ENCODE data around the gene TAGLN.

The TAGLN gene

GRCh38 chr11:117217141-117218084 is 18.2 kb downstream of the TAGLN start:
- TF ChIP-seq GLIS3 (CRISPR knock-in tag; IDR thresholded peaks at IDR 0.05): no peak
- no peak for TF ChIP-seq CSDC2 (CRISPR knock-in tag; IDR thresholded peaks at IDR 0.05)
- TF ChIP-seq, protein P1, sequence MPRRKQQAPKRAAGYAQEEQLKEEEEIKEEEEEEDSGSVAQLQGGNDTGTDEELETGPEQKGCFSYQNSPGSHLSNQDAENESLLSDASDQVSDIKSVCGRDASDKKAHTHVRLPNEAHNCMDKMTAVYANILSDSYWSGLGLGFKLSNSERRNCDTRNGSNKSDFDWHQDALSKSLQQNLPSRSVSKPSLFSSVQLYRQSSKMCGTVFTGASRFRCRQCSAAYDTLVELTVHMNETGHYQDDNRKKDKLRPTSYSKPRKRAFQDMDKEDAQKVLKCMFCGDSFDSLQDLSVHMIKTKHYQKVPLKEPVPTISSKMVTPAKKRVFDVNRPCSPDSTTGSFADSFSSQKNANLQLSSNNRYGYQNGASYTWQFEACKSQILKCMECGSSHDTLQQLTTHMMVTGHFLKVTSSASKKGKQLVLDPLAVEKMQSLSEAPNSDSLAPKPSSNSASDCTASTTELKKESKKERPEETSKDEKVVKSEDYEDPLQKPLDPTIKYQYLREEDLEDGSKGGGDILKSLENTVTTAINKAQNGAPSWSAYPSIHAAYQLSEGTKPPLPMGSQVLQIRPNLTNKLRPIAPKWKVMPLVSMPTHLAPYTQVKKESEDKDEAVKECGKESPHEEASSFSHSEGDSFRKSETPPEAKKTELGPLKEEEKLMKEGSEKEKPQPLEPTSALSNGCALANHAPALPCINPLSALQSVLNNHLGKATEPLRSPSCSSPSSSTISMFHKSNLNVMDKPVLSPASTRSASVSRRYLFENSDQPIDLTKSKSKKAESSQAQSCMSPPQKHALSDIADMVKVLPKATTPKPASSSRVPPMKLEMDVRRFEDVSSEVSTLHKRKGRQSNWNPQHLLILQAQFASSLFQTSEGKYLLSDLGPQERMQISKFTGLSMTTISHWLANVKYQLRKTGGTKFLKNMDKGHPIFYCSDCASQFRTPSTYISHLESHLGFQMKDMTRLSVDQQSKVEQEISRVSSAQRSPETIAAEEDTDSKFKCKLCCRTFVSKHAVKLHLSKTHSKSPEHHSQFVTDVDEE (CRISPR knock-in tag; IDR thresholded peaks at IDR 0.05): no peak
- no peak for TF ChIP-seq ZC3H10 (CRISPR knock-in tag; IDR thresholded peaks at IDR 0.05)
- TF ChIP-seq ZNF70 (CRISPR knock-in tag; IDR thresholded peaks at IDR 0.05): no peak
- TF ChIP-seq ESRRG (CRISPR knock-in tag; IDR thresholded peaks at IDR 0.05): no peak
- no peak for TF ChIP-seq CSRNP3 (CRISPR knock-in tag; IDR thresholded peaks at IDR 0.05)
- TF ChIP-seq ARNTL (CRISPR knock-in tag; IDR thresholded peaks at IDR 0.05; ENCODE audit: borderline replicate concordance, low read depth): no peak
- TF ChIP-seq PPARA (CRISPR knock-in tag; IDR thresholded peaks at IDR 0.05; ENCODE audit: borderline replicate concordance): no peak
- no peak for TF ChIP-seq POU6F1 (CRISPR knock-in tag; IDR thresholded peaks at IDR 0.05; ENCODE audit: borderline replicate concordance, low read depth)
- no peak for TF ChIP-seq TOX (CRISPR knock-in tag; IDR thresholded peaks at IDR 0.05; ENCODE audit: borderline replicate concordance)
- no peak for TF ChIP-seq ISL1 (CRISPR knock-in tag; IDR thresholded peaks at IDR 0.05)
- no peak for TF ChIP-seq OSR1 (CRISPR knock-in tag; IDR thresholded peaks at IDR 0.05)
- TF ChIP-seq, protein P2, sequence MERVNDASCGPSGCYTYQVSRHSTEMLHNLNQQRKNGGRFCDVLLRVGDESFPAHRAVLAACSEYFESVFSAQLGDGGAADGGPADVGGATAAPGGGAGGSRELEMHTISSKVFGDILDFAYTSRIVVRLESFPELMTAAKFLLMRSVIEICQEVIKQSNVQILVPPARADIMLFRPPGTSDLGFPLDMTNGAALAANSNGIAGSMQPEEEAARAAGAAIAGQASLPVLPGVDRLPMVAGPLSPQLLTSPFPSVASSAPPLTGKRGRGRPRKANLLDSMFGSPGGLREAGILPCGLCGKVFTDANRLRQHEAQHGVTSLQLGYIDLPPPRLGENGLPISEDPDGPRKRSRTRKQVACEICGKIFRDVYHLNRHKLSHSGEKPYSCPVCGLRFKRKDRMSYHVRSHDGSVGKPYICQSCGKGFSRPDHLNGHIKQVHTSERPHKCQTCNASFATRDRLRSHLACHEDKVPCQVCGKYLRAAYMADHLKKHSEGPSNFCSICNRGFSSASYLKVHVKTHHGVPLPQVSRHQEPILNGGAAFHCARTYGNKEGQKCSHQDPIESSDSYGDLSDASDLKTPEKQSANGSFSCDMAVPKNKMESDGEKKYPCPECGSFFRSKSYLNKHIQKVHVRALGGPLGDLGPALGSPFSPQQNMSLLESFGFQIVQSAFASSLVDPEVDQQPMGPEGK (CRISPR knock-in tag; IDR thresholded peaks at IDR 0.05; ENCODE audit: borderline replicate concordance): no peak
- TF ChIP-seq ZFP3 (CRISPR knock-in tag; IDR thresholded peaks at IDR 0.05): no peak
- no peak for TF ChIP-seq RARB (CRISPR knock-in tag; IDR thresholded peaks at IDR 0.05)
- peak; percentile 10 for ATAC-seq

- no peak for TF ChIP-seq ISL1 (CRISPR knock-in tag; IDR thresholded peaks at IDR 0.05)
- TF ChIP-seq, protein P2 (CRISPR knock-in tag; IDR thresholded peaks at IDR 0.05; ENCODE audit: borderline replicate concordance): no peak
- TF ChIP-seq ZNF70 (CRISPR knock-in tag; IDR thresholded peaks at IDR 0.05): no peak
- TF ChIP-seq CREB5 (CRISPR knock-in tag; IDR thresholded peaks at IDR 0.05; ENCODE audit: low read depth): no peak
- no peak for TF ChIP-seq TCF4 (CRISPR knock-in tag; IDR thresholded peaks at IDR 0.05; ENCODE audit: borderline replicate concordance)
- no peak for TF ChIP-seq RARB (CRISPR knock-in tag; IDR thresholded peaks at IDR 0.05)
- TF ChIP-seq SNAI2 (CRISPR knock-in tag; IDR thresholded peaks at IDR 0.05): no peak
- no peak for ATAC-seq
Observed at GRCh38 chr11:117218133-117218915, 19.2 kb downstream of the TAGLN start.
